Spleen (tissue), 7 donors: ENCODE measurements around the gene PHOSPHO1.

Source experiments
- CTCF ChIP-seq, 11 experiments: fragments of 200-600 bp in 7 of 11; fragments of 450-650 bp in 4 of 11; sonication (generic) in 4 of 11; IDR thresholded peaks in 8 of 11; conservative IDR thresholded peaks in 3 of 11; 1 replicate in 7 of 11; 2 replicates in 4 of 11; pipeline versions ENCODE4 v1.4.0 to v1.8.0; 2016 to 2021; ENCODE audit warnings: antibody characterized with exemption in 11 of 11, inconsistent platforms in 4 of 11, mild to moderate bottlenecking in 1 of 11
- POLR2A ChIP-seq, 3 donors: fragments of 450-650 bp; IDR thresholded peaks; one replicate each; pipeline ENCODE4 v1.5.1; 2017; ENCODE audit warnings: antibody characterized with exemption in 3 of 3, mild to moderate bottlenecking in 1 of 3
- donor health status: DM: no; HTN: no; CAD: no; lungs with moderate emphysema.
- donor health status: DM: no; HTN: no; CAD: no.
- donor health status: DM: no; HTN: no; CAD: no.

- TF ChIP-seq CTCF (IDR thresholded peaks at IDR 0.05 in 8 of 11, conservative IDR thresholded peaks at IDR 0.05 in 3 of 11) (no peak), POLR2A (IDR thresholded peaks at IDR 0.05) (no peak)
Observed at GRCh38 chr17:49223168-49223516, 7.4 kb downstream of the PHOSPHO1 start.
